Fibroblast of lung (primary cell): ENCODE data around the gene ZNF148. TPM values are rescaled to one million over a fixed set of nuclear protein-coding genes. Genes with fewer than 3 reads are reported as not detected.

ENCODE experiments used
- DNase-seq, 2 donors: peaks; one replicate each; pipeline versions ENCODE4 v3.0.0 to v3.0.0-alpha.2; 2010; ENCODE audit warnings: low read depth in 2 of 2
- H2AFZ ChIP-seq: 2 replicates; pipeline ENCODE4 v1.5.1; 2012; ENCODE audit warnings: low read length, control low read depth, inconsistent platforms
- H3K27ac ChIP-seq: 2 replicates; pipeline ENCODE4 v1.5.1; 2011; ENCODE audit warnings: low read length, control low read depth; ENCODE audit not compliant: insufficient read depth
- H3K27me3 ChIP-seq: 2 replicates; pipeline ENCODE4 v1.5.1; 2011; ENCODE audit warnings: mild to moderate bottlenecking, low read length; ENCODE audit not compliant: control insufficient read depth, insufficient read depth
- H3K36me3 ChIP-seq: 2 replicates; pipeline ENCODE4 v1.5.1; 2011; ENCODE audit warnings: low read length; ENCODE audit not compliant: control insufficient read depth, insufficient read depth
- H3K4me1 ChIP-seq: 2 replicates; pipeline ENCODE4 v1.5.1; 2011; ENCODE audit warnings: low read length; ENCODE audit not compliant: control insufficient read depth, insufficient read depth; ENCODE audit errors: extremely low read depth
- H3K4me2 ChIP-seq: 2 replicates; pipeline ENCODE4 v1.5.1; 2011; ENCODE audit warnings: low read length, control low read depth; ENCODE audit not compliant: insufficient read depth; ENCODE audit errors: extremely low read depth
- H3K4me3 ChIP-seq, 4 experiments: fragments of 200-600 bp in 1 of 4; sonication (generic) in 1 of 4; replicated peaks in 1 of 4; 2 replicates each; pipeline ENCODE4 v1.5.1; 2011 to 2016; ENCODE audit warnings: low read length in 4 of 4, low read depth in 3 of 4, mild to moderate bottlenecking in 3 of 4, control low read depth in 2 of 4, inconsistent platforms in 1 of 4, mixed read lengths in 1 of 4; ENCODE audit not compliant: insufficient read depth in 1 of 4; ENCODE audit errors: control extremely low read depth in 1 of 4
- H3K79me2 ChIP-seq: 2 replicates; pipeline ENCODE4 v1.5.1; 2012; ENCODE audit warnings: mild to moderate bottlenecking, low read length, inconsistent platforms; ENCODE audit not compliant: control insufficient read depth, insufficient read depth
- H3K9ac ChIP-seq: 2 replicates; pipeline ENCODE4 v1.5.1; 2011; ENCODE audit warnings: mild to moderate bottlenecking, low read length, control low read depth; ENCODE audit not compliant: insufficient read depth
- H3K9me3 ChIP-seq: 2 replicates; pipeline ENCODE4 v1.5.1; 2012; ENCODE audit warnings: low read depth, low read length; ENCODE audit not compliant: control insufficient read depth, insufficient read depth
- H4K20me1 ChIP-seq: 2 replicates; pipeline ENCODE4 v1.5.1; 2011; ENCODE audit warnings: low read length; ENCODE audit not compliant: control insufficient read depth, insufficient read depth; ENCODE audit errors: extremely low read depth
- EZH2 ChIP-seq: IDR thresholded peaks from 2 replicates; pipeline ENCODE4 v1.5.1; 2012; ENCODE audit warnings: low read length, control low read depth, mild to moderate bottlenecking; ENCODE audit errors: missing control alignments
- polyA plus RNA-seq, 2 donors: library from polyadenylated mRNA; depleted of rRNA in 1 of 2; stranded (reverse) in 1 of 2; unstranded in 1 of 2; fragments of >200 nt; gene quantifications; 2 replicates each; pipeline ENCODE4 v1.2.1, GENCODE V29; 2011 to 2012; ENCODE audit warnings: missing spikeins in 1 of 2
- total RNA-seq: library from RNA; depleted of rRNA; stranded (reverse); fragments of >200 nt; gene quantifications from 2 replicates; pipeline ENCODE4 v1.2.1, GENCODE V29; 2014
- TF ChIP-seq, protein P1 (sequence below), 2 donors: IDR thresholded peaks in 1 of 2; conservative IDR thresholded peaks in 1 of 2; 1 replicate in 1 of 2; 2 replicates in 1 of 2; pipeline ENCODE4 v1.5.1; 2011 to 2012; ENCODE audit warnings: low read length in 2 of 2, control low read depth in 1 of 2, inconsistent platforms in 1 of 2, low read depth in 1 of 2, mild to moderate bottlenecking in 1 of 2

Gene ZNF148
- total and polyA plus RNA-seq, 2 donors (not counting 1 experiment from before 2014, with no cell fraction given), result 37.7 to 41.3 TPM

DNA sequence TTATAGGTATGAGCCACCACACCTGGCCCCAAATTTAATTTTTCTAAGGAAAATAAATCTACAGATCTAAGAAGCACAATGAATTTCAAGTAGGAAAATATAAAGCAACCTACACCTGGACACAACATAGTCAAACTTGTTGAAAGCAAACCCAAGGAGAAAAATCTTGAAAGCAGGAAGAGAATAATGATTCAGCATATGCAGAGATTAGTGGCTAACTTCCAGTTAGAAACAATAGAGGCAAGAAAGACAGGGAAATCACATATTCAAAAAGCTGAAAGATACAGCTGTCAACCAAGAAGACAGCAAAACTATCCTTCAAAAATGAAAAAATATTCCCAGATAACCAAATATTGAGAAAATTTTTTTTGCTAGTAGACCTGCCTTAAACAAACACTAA, 49.4 kb downstream of the ZNF148 start:
- H4K20me1 ChIP-seq, result no peaks in the 10 kb centered on the region
- no peak overlapping the region for H2AFZ ChIP-seq
- no peaks in the 10 kb centered on the region for H3K36me3 ChIP-seq
- H3K4me2 ChIP-seq, result no peak overlapping the region
- H3K4me3 ChIP-seq, result no peak overlapping the region
- TF ChIP-seq EZH2, result no peak
- TF ChIP-seq, protein P1, sequence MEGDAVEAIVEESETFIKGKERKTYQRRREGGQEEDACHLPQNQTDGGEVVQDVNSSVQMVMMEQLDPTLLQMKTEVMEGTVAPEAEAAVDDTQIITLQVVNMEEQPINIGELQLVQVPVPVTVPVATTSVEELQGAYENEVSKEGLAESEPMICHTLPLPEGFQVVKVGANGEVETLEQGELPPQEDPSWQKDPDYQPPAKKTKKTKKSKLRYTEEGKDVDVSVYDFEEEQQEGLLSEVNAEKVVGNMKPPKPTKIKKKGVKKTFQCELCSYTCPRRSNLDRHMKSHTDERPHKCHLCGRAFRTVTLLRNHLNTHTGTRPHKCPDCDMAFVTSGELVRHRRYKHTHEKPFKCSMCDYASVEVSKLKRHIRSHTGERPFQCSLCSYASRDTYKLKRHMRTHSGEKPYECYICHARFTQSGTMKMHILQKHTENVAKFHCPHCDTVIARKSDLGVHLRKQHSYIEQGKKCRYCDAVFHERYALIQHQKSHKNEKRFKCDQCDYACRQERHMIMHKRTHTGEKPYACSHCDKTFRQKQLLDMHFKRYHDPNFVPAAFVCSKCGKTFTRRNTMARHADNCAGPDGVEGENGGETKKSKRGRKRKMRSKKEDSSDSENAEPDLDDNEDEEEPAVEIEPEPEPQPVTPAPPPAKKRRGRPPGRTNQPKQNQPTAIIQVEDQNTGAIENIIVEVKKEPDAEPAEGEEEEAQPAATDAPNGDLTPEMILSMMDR (conservative IDR thresholded peaks at IDR 0.05 in 1 of 2, IDR thresholded peaks at IDR 0.05 in 1 of 2; ENCODE audit: low read depth in 1 of 2, low read length in 2 of 2), result no peak
- H3K9ac ChIP-seq, result no peak overlapping the region
- no peak overlapping the region for H3K27ac ChIP-seq
- H3K27me3 ChIP-seq, result no peaks in the 10 kb centered on the region
- no peak for DNase-seq
- H3K4me1 ChIP-seq, result peaks cover 5% of the 10 kb centered on the region
- H3K9me3 ChIP-seq, result no peaks in the 10 kb centered on the region
- peaks cover 9% of the 10 kb centered on the region for H3K79me2 ChIP-seq

DNA sequence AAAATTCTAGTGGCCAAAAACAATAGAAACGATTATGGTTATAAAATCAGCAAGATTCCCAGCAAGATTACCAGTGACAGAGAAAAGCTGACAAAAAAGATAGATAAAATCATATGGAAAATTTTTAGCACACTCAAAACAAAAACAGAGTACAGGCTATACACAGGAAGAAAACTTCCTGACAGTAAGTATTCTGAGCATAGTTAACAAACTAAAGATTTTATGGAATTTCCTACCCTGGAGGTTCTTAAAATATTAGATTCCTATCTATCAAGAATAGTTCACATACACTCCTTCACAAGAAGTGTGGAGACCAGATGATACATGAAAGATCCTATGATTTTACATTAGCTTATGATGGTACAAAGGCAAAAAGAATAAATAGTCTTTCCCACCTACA, 50.8 kb downstream of the ZNF148 start:
- Histone ChIP-seq H3K4me1 (peaks cover 5% of the 10 kb centered on the region), H3K79me2 (peaks cover 4% of the 10 kb centered on the region), H3K27me3 (no peaks in the 10 kb centered on the region), H3K9me3 (no peaks in the 10 kb centered on the region), H3K27ac (no peak overlapping the region), H2AFZ (no peak overlapping the region), H3K9ac (no peak overlapping the region), H4K20me1 (no peaks in the 10 kb centered on the region), H3K36me3 (no peaks in the 10 kb centered on the region), H3K4me3 (no peak overlapping the region), H3K4me2 (no peak overlapping the region)
- DNase-seq, result no peak
- TF ChIP-seq, protein P1 (conservative IDR thresholded peaks at IDR 0.05 in 1 of 2, IDR thresholded peaks at IDR 0.05 in 1 of 2; ENCODE audit: low read depth in 1 of 2, low read length in 2 of 2), result no peak
- no peak for TF ChIP-seq EZH2

DNA sequence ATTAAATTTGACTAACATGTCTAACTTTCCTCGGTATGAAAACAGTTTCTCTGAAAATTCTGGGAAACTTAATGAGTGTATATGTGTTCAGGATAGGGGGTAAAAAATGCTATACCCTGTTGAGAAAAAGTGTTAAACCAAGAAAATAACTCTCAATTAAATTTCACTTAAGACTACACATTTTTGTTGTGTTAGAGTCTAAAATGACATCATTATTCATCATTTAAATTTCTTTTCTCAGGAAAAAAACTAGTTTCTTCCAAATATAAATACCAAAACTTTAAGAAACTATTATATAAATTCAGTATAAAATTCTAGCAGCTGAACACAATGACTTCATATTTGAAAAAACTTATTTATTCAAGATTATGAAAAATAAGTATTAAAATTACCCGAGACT, 52.2 kb downstream of the ZNF148 start:
- Histone ChIP-seq H3K79me2 (peaks cover 4% of the 10 kb centered on the region), H3K27ac (no peak overlapping the region), H3K9ac (no peak overlapping the region), H3K4me3 (no peak overlapping the region), H3K4me2 (no peak overlapping the region), H3K36me3 (no peaks in the 10 kb centered on the region), H2AFZ (no peak overlapping the region), H3K27me3 (no peaks in the 10 kb centered on the region), H3K4me1 (peaks cover 5% of the 10 kb centered on the region), H3K9me3 (no peaks in the 10 kb centered on the region), H4K20me1 (no peaks in the 10 kb centered on the region)
- TF ChIP-seq, protein P1 (conservative IDR thresholded peaks at IDR 0.05 in 1 of 2, IDR thresholded peaks at IDR 0.05 in 1 of 2; ENCODE audit: low read depth in 1 of 2, low read length in 2 of 2), result no peak
- no peak for DNase-seq
